Left ventricle myocardium inferior (tissue), 1 donor: ENCODE measurements around the gene WNT3A. TPM values are rescaled to one million over a fixed set of nuclear protein-coding genes. Genes with fewer than 3 reads are reported as not detected.

Source experiments
- DNase-seq: peaks from one replicate; pipeline ENCODE4 v3.0.0-alpha.2; 2020
- H3K27ac ChIP-seq: fragments of 200-600 bp; replicated peaks from 2 replicates; pipeline ENCODE4 v1.8.0; 2021
- H3K27me3 ChIP-seq: fragments of 200-600 bp; 2 replicates; pipeline ENCODE4 v1.8.0; 2021; ENCODE audit warnings: low read depth
- H3K36me3 ChIP-seq: fragments of 200-600 bp; 2 replicates; pipeline ENCODE4 v1.8.0; 2021
- H3K4me1 ChIP-seq: fragments of 200-600 bp; 2 replicates; pipeline ENCODE4 v1.8.0; 2021
- H3K4me3 ChIP-seq: fragments of 200-600 bp; 2 replicates; pipeline ENCODE4 v1.8.0; 2021; ENCODE audit warnings: mild to moderate bottlenecking, moderate library complexity
- H3K9me3 ChIP-seq: fragments of 200-600 bp; replicated peaks from 2 replicates; pipeline ENCODE4 v1.8.0; 2021
- intact Hi-C: fragments of 100-400 bp; cut with micrococcal nuclease; formaldehyde crosslinking; loops from one replicate; pipeline ENCODE4 v1.11.0; 2022
- total RNA-seq: library from RNA; stranded (reverse); fragmentation: NEBNext Ultra II Directional; extraction: Animal tissue kit (Norgen Biotek cat#: 25700); gene quantifications from one replicate; pipeline ENCODE4 v1.2.1, GENCODE V29; 2021
- TF ChIP-seq, protein P1 (sequence below): fragments of 200-600 bp; IDR thresholded peaks from 2 replicates; pipeline ENCODE4 v1.8.0; 2021; ENCODE audit warnings: antibody characterized with exemption, mild to moderate bottlenecking, borderline replicate concordance
- donor health status: DM: no; HTN: yes; CAD: no; lungs with severe emphysema.

Gene WNT3A
- total RNA-seq, 1 donor from 2014 or later, result not detected

DNA sequence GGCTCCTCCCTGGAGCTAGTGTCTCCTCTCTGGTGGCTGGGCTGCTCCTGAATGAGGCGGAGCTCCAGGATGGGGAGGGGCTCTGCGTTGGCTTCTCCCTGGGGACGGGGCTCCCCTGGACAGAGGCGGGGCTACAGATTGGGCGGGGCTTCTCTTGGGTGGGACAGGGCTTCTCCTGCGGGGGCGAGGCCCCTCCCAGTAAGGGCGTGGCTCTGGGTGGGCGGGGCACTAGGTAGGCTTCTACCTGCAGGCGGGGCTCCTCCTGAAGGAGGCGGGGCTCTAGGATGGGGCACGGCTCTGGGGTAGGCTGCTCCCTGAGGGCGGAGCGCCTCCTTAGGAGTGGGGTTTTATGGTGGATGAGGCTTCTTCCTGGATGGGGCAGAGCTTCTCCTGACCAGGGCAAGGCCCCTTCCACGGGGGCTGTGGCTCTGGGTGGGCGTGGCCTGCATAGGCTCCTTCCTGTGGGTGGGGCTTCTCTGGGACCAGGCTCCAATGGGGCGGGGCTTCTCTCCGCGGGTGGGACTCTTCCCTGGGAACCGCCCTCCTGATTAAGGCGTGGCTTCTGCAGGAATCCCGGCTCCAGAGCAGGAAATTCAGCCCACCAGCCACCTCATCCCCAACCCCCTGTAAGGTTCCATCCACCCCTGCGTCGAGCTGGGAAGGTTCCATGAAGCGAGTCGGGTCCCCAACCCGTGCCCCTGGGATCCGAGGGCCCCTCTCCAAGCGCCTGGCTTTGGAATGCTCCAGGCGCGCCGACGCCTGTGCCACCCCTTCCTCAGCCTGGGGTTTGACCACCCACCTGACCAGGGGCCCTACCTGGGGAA, 53.0 kb downstream of the WNT3A start:
- Histone ChIP-seq H3K4me1 (peaks cover 21% of the 10 kb centered on the region), H3K27ac (no peak overlapping the region), H3K36me3 (no peaks in the 10 kb centered on the region), H3K27me3 (peaks cover 96% of the 10 kb centered on the region), H3K4me3 (peak overlapping the region; percentile 35), H3K9me3 (no peaks in the 10 kb centered on the region)
- TF ChIP-seq, protein P1, sequence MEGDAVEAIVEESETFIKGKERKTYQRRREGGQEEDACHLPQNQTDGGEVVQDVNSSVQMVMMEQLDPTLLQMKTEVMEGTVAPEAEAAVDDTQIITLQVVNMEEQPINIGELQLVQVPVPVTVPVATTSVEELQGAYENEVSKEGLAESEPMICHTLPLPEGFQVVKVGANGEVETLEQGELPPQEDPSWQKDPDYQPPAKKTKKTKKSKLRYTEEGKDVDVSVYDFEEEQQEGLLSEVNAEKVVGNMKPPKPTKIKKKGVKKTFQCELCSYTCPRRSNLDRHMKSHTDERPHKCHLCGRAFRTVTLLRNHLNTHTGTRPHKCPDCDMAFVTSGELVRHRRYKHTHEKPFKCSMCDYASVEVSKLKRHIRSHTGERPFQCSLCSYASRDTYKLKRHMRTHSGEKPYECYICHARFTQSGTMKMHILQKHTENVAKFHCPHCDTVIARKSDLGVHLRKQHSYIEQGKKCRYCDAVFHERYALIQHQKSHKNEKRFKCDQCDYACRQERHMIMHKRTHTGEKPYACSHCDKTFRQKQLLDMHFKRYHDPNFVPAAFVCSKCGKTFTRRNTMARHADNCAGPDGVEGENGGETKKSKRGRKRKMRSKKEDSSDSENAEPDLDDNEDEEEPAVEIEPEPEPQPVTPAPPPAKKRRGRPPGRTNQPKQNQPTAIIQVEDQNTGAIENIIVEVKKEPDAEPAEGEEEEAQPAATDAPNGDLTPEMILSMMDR, result no peak
- DNase-seq, result no peak
- intact Hi-C loops, result no loop called here

DNA sequence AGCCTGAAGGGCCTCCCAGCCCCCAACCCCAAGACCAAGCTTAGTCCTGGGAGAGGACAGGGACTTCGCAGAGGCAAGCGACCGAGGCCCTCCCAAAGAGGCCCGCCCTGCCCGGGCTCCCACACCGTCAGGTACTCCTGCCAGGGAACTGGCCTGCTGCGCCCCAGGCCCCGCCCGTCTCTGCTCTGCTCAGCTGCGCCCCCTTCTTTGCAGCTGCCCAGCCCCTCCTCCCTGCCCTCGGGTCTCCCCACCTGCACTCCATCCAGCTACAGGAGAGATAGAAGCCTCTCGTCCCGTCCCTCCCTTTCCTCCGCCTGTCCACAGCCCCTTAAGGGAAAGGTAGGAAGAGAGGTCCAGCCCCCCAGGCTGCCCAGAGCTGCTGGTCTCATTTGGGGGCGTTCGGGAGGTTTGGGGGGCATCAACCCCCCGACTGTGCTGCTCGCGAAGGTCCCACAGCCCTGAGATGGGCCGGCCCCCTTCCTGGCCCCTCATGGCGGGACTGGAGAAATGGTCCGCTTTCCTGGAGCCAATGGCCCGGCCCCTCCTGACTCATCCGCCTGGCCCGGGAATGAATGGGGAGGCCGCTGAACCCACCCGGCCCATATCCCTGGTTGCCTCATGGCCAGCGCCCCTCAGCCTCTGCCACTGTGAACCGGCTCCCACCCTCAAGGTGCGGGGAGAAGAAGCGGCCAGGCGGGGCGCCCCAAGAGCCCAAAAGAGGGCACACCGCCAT, 53.8 kb downstream of the WNT3A start:
- Histone ChIP-seq H3K4me1 (peaks cover 21% of the 10 kb centered on the region), H3K36me3 (no peaks in the 10 kb centered on the region), H3K9me3 (no peaks in the 10 kb centered on the region), H3K27me3 (peaks cover 99% of the 10 kb centered on the region), H3K27ac (no peak overlapping the region), H3K4me3 (peak overlapping the region; percentile 35)
- intact Hi-C loops, result no loop called here
- no peak for DNase-seq
- TF ChIP-seq, protein P1, result no peak

GRCh38 chr1:228061411-228062084, 54.8 kb downstream of the WNT3A start:
- TF ChIP-seq, protein P1, result no peak
- Histone ChIP-seq H3K27me3 (peaks cover 99% of the 10 kb centered on the region), H3K9me3 (no peaks in the 10 kb centered on the region), H3K4me3 (no peak overlapping the region), H3K27ac (no peak overlapping the region), H3K36me3 (no peaks in the 10 kb centered on the region), H3K4me1 (peaks cover 21% of the 10 kb centered on the region)
- intact Hi-C loops, result no loop called here
- no peak for DNase-seq

GRCh38 chr1:228062085-228062791, 55.4 kb downstream of the WNT3A start:
- DNase-seq, result no peak
- no peak overlapping the region for H3K27ac ChIP-seq
- intact Hi-C loops, result no loop called here
- TF ChIP-seq, protein P1, result no peak
- peaks cover 21% of the 10 kb centered on the region for H3K4me1 ChIP-seq
- peaks cover 100% of the 10 kb centered on the region for H3K27me3 ChIP-seq
- no peaks in the 10 kb centered on the region for H3K9me3 ChIP-seq
- no peaks in the 10 kb centered on the region for H3K36me3 ChIP-seq
- no peak overlapping the region for H3K4me3 ChIP-seq

DNA sequence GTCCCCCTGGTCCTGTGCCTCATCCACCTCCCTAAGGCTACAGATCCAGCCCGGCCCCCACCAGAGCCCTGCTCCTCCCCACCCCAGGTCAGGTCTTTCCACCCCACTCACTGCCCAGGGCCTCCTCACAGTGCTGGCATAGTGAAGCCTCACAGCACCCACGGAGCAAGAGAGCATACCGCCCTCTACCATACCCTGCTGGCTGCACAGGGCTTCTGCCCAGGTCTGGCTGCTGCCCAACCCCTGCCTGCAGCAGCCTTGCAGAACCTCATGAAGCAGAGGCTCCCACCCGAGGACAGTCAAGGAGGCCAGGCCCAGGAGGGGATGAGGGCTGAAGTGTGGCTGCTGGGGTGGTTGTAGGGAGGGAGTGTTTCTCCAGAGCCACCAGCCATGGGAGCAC, 56.0 kb downstream of the WNT3A start:
- TF ChIP-seq, protein P1, result no peak
- Histone ChIP-seq H3K27ac (no peak overlapping the region), H3K4me1 (peaks cover 21% of the 10 kb centered on the region), H3K27me3 (peaks cover 97% of the 10 kb centered on the region), H3K4me3 (no peak overlapping the region), H3K36me3 (no peaks in the 10 kb centered on the region), H3K9me3 (no peaks in the 10 kb centered on the region)
- intact Hi-C loops, result no loop called here
- DNase-seq, result no peak
